SK-N-SH (cell line): ENCODE results near the gene SNRPB. TPM values are rescaled to one million over a fixed set of nuclear protein-coding genes. Genes with fewer than 3 reads are reported as not detected.
A peak's percentile ranks its signal among the peaks of the same experiment; 100 is the strongest.

ENCODE experiments used
- CTCF ChIA-PET: fragments of 300-600, 350-600 bp; formaldehyde crosslinking; extraction: SDS; loops from one replicate; lab custom pipeline; 2021; lab: Yijun Ruan, JAX
- POLR2A ChIA-PET: fragments of 350-600 bp; sonication (Branson Sonifier 250); formaldehyde crosslinking; extraction: SDS; loops from one replicate; lab custom pipeline; 2020; ENCODE audit warnings: antibody characterized with exemption, inconsistent platforms; lab: Yijun Ruan, JAX
- DNase-seq: peaks from one replicate; pipeline ENCODE4 v3.0.0; 2012
- H2AFZ ChIP-seq: fragments of 200-600 bp; sonication (generic); 2 replicates; pipeline ENCODE4 v1.8.1; 2016; ENCODE audit warnings: antibody characterized with exemption, mild to moderate bottlenecking, low read depth
- H3F3A ChIP-seq: fragments of 200-600 bp; sonication (generic); replicated peaks from 2 replicates; pipeline ENCODE3; 2016; ENCODE audit warnings: antibody characterized with exemption, mild to moderate bottlenecking; ENCODE audit not compliant: insufficient read depth
- H3K27ac ChIP-seq, 2 experiments: fragments of 200-500 bp in 1 of 2; fragments of 200-600 bp in 1 of 2; sonication (Bioruptor generic) in 1 of 2; sonication (generic), shearing (Covaris generic) in 1 of 2; 2 replicates each; pipeline versions ENCODE4 v1.5.1 to v1.6.1; 2014 to 2016; ENCODE audit warnings: low read depth in 2 of 2, inconsistent platforms in 1 of 2, low read length in 1 of 2, mild to moderate bottlenecking in 1 of 2, mixed read lengths in 1 of 2
- H3K27me3 ChIP-seq: fragments of 200-600 bp; sonication (generic), shearing (Covaris generic); 2 replicates; pipeline ENCODE4 v1.6.1; 2016; ENCODE audit warnings: mixed run types; ENCODE audit not compliant: insufficient read depth
- H3K36me3 ChIP-seq, 2 experiments: fragments of 200-500 bp in 1 of 2; fragments of 200-600 bp in 1 of 2; sonication (Bioruptor generic) in 1 of 2; sonication (generic) in 1 of 2; replicated peaks in 1 of 2; 2 replicates each; pipeline versions ENCODE3 to v1.5.1; 2014 to 2016; ENCODE audit warnings: low read length in 1 of 2, mild to moderate bottlenecking in 1 of 2; ENCODE audit not compliant: insufficient read depth in 2 of 2, control insufficient read depth in 1 of 2
- H3K4me1 ChIP-seq, 2 experiments: fragments of 200-500 bp in 1 of 2; fragments of 200-600 bp in 1 of 2; sonication (Bioruptor generic) in 1 of 2; sonication (generic), shearing (Covaris generic) in 1 of 2; 2 replicates each; pipeline versions ENCODE4 v1.5.1 to v1.6.1; 2014 to 2016; ENCODE audit warnings: low read depth in 1 of 2, low read length in 1 of 2, mixed run types in 1 of 2; ENCODE audit not compliant: insufficient read depth in 2 of 2, control insufficient read depth in 1 of 2
- H3K4me2 ChIP-seq: fragments of 200-600 bp; sonication (generic), shearing (Covaris generic); 2 replicates; pipeline ENCODE4 v1.6.1; 2017; ENCODE audit warnings: mixed run types
- H3K4me3 ChIP-seq, 2 experiments: fragments of 200-500 bp in 1 of 2; fragments of 200-600 bp in 1 of 2; sonication (Bioruptor generic) in 1 of 2; sonication (generic), shearing (Covaris generic) in 1 of 2; 2 replicates each; pipeline versions ENCODE4 v1.5.1 to v1.8.1; 2014 to 2016; ENCODE audit warnings: low read depth in 2 of 2, inconsistent platforms in 1 of 2, low read length in 1 of 2, mild to moderate bottlenecking in 1 of 2, mixed read lengths in 1 of 2, moderate library complexity in 1 of 2
- H3K79me2 ChIP-seq: fragments of 200-600 bp; sonication (generic); 2 replicates; pipeline ENCODE4 v1.8.1; 2017; ENCODE audit warnings: mild to moderate bottlenecking; ENCODE audit not compliant: insufficient read depth
- H3K9ac ChIP-seq: fragments of 200-600 bp; sonication (generic); 2 replicates; pipeline ENCODE4 v1.6.1; 2017; ENCODE audit warnings: mixed run types
- H3K9me2 ChIP-seq: fragments of 200-600 bp; sonication (generic); 2 replicates; pipeline ENCODE4 v1.6.1; 2017; ENCODE audit warnings: mixed run types
- H3K9me3 ChIP-seq: fragments of 200-600 bp; sonication (generic); 2 replicates; pipeline ENCODE4 v1.6.1; 2017; ENCODE audit warnings: mixed run types, mild to moderate bottlenecking, moderate library complexity
- H4K20me1 ChIP-seq: fragments of 200-600 bp; sonication (generic); 2 replicates; pipeline ENCODE4 v1.6.1; 2017; ENCODE audit warnings: mild to moderate bottlenecking, mixed run types; ENCODE audit not compliant: insufficient read depth
- CHD2 ChIP-seq: fragments of 150-350 bp; IDR thresholded peaks from 2 replicates; pipeline ENCODE4 v1.6.1; 2018; ENCODE audit warnings: low read length; ENCODE audit not compliant: partially characterized antibody
- EP300 ChIP-seq, 2 experiments: IDR thresholded peaks; 2 replicates each; pipeline versions ENCODE4 v1.4.0 to v1.6.1; 2012; ENCODE audit warnings: borderline replicate concordance in 1 of 2, low read depth in 1 of 2, low read length in 1 of 2
- EZH2phosphoT487 ChIP-seq: fragments of 200-600 bp; sonication (generic); IDR thresholded peaks from 2 replicates; pipeline ENCODE4 v1.6.1; 2017; ENCODE audit warnings: low read depth, mixed run types, mild to moderate bottlenecking, antibody characterized with exemption, moderate library complexity, borderline replicate concordance
- FOXJ3 ChIP-seq: sonication (generic); formaldehyde crosslinking; IDR thresholded peaks from 2 replicates; pipeline ENCODE4 v1.5.1; 2020; ENCODE audit warnings: mild to moderate bottlenecking, missing genetic modification reagents
- GATA2 ChIP-seq: sonication (generic); formaldehyde crosslinking; IDR thresholded peaks from 2 replicates; pipeline ENCODE4 v1.5.0; 2020; ENCODE audit warnings: mild to moderate bottlenecking, missing genetic modification reagents
- JUND ChIP-seq: IDR thresholded peaks from 2 replicates; pipeline ENCODE4 v1.4.0; 2012
- NFIC ChIP-seq: IDR thresholded peaks from 2 replicates; pipeline ENCODE4 v1.4.0; 2012; ENCODE audit warnings: borderline replicate concordance
- NRF1 ChIP-seq: IDR thresholded peaks from 2 replicates; pipeline ENCODE4 v1.6.1; 2012; ENCODE audit warnings: low read depth, mild to moderate bottlenecking, low read length
- RAD21 ChIP-seq: IDR thresholded peaks from 2 replicates; pipeline ENCODE4 v1.6.1; 2012; ENCODE audit warnings: mild to moderate bottlenecking, low read length
- RCOR1 ChIP-seq: fragments of 150-350 bp; IDR thresholded peaks from 2 replicates; pipeline ENCODE4 v1.6.1; 2017; ENCODE audit warnings: antibody characterized with exemption, low read length
- RFX5 ChIP-seq: IDR thresholded peaks from 2 replicates; pipeline ENCODE4 v1.6.1; 2012; ENCODE audit warnings: mild to moderate bottlenecking, improper control_type of control experiment, low read length
- SMC3 ChIP-seq: IDR thresholded peaks from 2 replicates; pipeline ENCODE4 v1.6.1; 2012; ENCODE audit warnings: low read depth, low read length, improper control_type of control experiment
- TCF12 ChIP-seq: IDR thresholded peaks from 2 replicates; pipeline ENCODE4 v1.4.0; 2012
- YY1 ChIP-seq: IDR thresholded peaks from 2 replicates; pipeline ENCODE4 v1.4.0; 2012; ENCODE audit warnings: low read depth, mild to moderate bottlenecking
- WGBS: methylation state at CpG from one replicate; pipeline ENCODE4 v1.1.6; 2017; ENCODE audit warnings: low lambda C conversion rate; 5-methylcytosine and 5-hydroxymethylcytosine counted together
- polyA plus RNA-seq, 3 experiments: library from polyadenylated mRNA; depleted of rRNA; stranded (reverse); fragments of >200 nt; gene quantifications; 2 replicates each; pipeline ENCODE4 v1.2.3, GENCODE V29; 2012
- TF ChIP-seq, protein P1 (sequence below): IDR thresholded peaks from 2 replicates; pipeline ENCODE4 v1.4.0; 2012; ENCODE audit warnings: low read depth, borderline replicate concordance
- TF ChIP-seq, protein P2 (sequence below): fragments of 200-600 bp; sonication (generic); IDR thresholded peaks from 2 replicates; pipeline ENCODE4 v1.6.1; 2017; ENCODE audit warnings: antibody characterized with exemption, mild to moderate bottlenecking, moderate library complexity
- TF ChIP-seq, protein P3 (sequence below): IDR thresholded peaks from 2 replicates; pipeline ENCODE4 v1.4.0; 2012; ENCODE audit warnings: low read depth
- TF ChIP-seq, protein P4 (sequence below): fragments of 150-350 bp; IDR thresholded peaks from 2 replicates; pipeline ENCODE4 v1.6.1; 2017; ENCODE audit warnings: antibody characterized with exemption, low read length, low read depth, borderline replicate concordance
- TF ChIP-seq, protein P5 (sequence below): IDR thresholded peaks from 2 replicates; pipeline ENCODE4 v1.6.1; 2012; ENCODE audit warnings: mild to moderate bottlenecking, low read depth, low read length, moderate library complexity

Gene SNRPB
- polyA plus RNA-seq, 1 of the 3 experiments (the other 2 are of a cell fraction): 455 TPM

DNA sequence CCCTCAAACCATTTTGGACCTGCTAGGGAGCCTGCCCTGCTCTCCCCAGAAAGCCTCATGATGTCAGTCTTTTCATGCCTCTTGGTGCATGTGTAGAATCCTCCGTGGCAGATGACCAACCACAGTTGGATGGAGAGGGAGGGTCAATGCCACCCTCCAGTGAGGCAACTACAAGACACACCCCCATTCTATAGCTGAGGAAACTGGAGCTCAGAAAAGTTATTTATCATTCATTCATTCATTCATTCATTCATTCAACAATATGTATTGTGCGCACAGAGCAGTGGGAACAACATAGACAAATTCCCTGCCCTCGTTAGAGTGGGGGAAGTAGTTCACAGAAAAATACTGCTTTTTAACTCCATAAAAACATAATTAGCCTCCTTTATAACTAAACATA lies 16.8 kb downstream of the SNRPB start (continued):
- TF ChIP-seq, protein P1, sequence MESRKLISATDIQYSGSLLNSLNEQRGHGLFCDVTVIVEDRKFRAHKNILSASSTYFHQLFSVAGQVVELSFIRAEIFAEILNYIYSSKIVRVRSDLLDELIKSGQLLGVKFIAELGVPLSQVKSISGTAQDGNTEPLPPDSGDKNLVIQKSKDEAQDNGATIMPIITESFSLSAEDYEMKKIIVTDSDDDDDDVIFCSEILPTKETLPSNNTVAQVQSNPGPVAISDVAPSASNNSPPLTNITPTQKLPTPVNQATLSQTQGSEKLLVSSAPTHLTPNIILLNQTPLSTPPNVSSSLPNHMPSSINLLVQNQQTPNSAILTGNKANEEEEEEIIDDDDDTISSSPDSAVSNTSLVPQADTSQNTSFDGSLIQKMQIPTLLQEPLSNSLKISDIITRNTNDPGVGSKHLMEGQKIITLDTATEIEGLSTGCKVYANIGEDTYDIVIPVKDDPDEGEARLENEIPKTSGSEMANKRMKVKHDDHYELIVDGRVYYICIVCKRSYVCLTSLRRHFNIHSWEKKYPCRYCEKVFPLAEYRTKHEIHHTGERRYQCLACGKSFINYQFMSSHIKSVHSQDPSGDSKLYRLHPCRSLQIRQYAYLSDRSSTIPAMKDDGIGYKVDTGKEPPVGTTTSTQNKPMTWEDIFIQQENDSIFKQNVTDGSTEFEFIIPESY: no peak
- TF ChIP-seq RCOR1: no peak

DNA sequence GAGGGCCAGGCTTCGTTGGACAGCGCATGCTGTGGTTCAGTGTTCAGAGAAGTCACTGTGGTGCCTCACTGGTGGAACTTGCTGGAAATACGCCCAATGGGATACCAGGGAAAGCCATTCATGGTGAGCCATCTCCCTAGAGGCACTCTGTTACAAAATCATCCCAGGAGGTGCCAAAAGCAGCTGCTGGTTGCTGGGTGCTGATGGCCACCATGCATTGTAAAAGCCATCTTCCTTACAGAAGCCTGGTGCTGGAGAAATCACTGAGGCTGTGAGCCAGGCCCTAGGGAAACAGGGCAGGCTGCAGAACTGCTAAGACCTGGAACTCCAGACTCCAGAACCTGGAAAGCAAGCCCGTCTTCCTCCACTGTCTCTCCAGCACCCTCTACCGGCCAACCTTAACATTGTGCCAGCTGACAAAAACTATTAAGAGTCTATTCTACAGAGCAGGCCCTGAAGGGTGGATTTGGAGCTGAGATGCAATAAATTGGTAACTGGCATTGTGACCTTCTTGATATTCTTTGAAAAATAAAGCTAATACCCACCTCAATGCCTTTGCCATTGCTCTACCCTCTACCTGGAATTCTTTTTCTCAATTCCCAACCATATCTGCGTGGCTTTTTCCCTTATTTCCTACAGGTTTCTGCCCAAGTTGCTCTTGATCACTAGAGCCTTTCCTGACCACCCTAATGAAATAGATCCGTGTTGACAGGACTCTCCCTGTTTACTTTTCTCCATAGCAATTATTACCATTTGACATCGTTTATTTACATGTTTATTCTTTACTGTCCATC lies 18.5 kb downstream of the SNRPB start:
- no peaks in the 10 kb centered on the region for H4K20me1 ChIP-seq
- no peaks in the 10 kb centered on the region for H3K9me2 ChIP-seq
- no peaks in the 10 kb centered on the region for H3K36me3 ChIP-seq
- H3K4me3 ChIP-seq: no peak overlapping the region
- no peak overlapping the region for H2AFZ ChIP-seq
- no peak overlapping the region for H3K4me2 ChIP-seq
- no peak overlapping the region for H3K27ac ChIP-seq
- POLR2A ChIA-PET: interaction anchor here (0.7 kb wide), 1 partner anchor 106 kb away, joined by 3 read pairs; no protein-coding TSS in a partner anchor
- H3K9ac ChIP-seq: no peak overlapping the region
- CTCF ChIA-PET: interaction anchor here (0.6 to 6.2 kb wide), 33 partner anchors 9 to 487 kb away, joined by 3 to 66 read pairs (median 4); no protein-coding TSS in a partner anchor
- no peaks in the 10 kb centered on the region for H3K27me3 ChIP-seq
- WGBS: 44% methylated on average over 8 of the region's 8 CpGs
- H3K79me2 ChIP-seq: no peaks in the 10 kb centered on the region
- no peaks in the 10 kb centered on the region; a peak in 1 of 4 replicates for H3K4me1 ChIP-seq
- no peaks in the 10 kb centered on the region for H3K9me3 ChIP-seq
- H3F3A ChIP-seq: peaks cover 6% of the 10 kb centered on the region
- DNase-seq: peak; percentile 64
- TF ChIP-seq, protein P1: no peak
- TF ChIP-seq NRF1 (no peak), JUND (no peak), EZH2phosphoT487 (no peak), FOXJ3 (CRISPR knock-in tag) (no peak), RAD21 (peak; percentile 79), CHD2 (peak; percentile 21), RFX5 (no peak), GATA2 (CRISPR knock-in tag) (no peak), YY1 (no peak), SMC3 (peak; percentile 66), EP300 (IDR thresholded peaks at IDR 0.05; ENCODE audit: borderline replicate concordance in 1 of 2, low read depth in 1 of 2, low read length in 1 of 2) (no peak), NFIC (no peak), TCF12 (peak; percentile 33; the same call in 1 of the 2 replicates)
- TF ChIP-seq, protein P2, sequence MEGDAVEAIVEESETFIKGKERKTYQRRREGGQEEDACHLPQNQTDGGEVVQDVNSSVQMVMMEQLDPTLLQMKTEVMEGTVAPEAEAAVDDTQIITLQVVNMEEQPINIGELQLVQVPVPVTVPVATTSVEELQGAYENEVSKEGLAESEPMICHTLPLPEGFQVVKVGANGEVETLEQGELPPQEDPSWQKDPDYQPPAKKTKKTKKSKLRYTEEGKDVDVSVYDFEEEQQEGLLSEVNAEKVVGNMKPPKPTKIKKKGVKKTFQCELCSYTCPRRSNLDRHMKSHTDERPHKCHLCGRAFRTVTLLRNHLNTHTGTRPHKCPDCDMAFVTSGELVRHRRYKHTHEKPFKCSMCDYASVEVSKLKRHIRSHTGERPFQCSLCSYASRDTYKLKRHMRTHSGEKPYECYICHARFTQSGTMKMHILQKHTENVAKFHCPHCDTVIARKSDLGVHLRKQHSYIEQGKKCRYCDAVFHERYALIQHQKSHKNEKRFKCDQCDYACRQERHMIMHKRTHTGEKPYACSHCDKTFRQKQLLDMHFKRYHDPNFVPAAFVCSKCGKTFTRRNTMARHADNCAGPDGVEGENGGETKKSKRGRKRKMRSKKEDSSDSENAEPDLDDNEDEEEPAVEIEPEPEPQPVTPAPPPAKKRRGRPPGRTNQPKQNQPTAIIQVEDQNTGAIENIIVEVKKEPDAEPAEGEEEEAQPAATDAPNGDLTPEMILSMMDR: peak; percentile 82
- TF ChIP-seq, protein P3, sequence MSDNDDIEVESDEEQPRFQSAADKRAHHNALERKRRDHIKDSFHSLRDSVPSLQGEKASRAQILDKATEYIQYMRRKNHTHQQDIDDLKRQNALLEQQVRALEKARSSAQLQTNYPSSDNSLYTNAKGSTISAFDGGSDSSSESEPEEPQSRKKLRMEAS: no peak
- TF ChIP-seq, protein P4, sequence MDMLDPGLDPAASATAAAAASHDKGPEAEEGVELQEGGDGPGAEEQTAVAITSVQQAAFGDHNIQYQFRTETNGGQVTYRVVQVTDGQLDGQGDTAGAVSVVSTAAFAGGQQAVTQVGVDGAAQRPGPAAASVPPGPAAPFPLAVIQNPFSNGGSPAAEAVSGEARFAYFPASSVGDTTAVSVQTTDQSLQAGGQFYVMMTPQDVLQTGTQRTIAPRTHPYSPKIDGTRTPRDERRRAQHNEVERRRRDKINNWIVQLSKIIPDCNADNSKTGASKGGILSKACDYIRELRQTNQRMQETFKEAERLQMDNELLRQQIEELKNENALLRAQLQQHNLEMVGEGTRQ: no peak
- TF ChIP-seq, protein P5, sequence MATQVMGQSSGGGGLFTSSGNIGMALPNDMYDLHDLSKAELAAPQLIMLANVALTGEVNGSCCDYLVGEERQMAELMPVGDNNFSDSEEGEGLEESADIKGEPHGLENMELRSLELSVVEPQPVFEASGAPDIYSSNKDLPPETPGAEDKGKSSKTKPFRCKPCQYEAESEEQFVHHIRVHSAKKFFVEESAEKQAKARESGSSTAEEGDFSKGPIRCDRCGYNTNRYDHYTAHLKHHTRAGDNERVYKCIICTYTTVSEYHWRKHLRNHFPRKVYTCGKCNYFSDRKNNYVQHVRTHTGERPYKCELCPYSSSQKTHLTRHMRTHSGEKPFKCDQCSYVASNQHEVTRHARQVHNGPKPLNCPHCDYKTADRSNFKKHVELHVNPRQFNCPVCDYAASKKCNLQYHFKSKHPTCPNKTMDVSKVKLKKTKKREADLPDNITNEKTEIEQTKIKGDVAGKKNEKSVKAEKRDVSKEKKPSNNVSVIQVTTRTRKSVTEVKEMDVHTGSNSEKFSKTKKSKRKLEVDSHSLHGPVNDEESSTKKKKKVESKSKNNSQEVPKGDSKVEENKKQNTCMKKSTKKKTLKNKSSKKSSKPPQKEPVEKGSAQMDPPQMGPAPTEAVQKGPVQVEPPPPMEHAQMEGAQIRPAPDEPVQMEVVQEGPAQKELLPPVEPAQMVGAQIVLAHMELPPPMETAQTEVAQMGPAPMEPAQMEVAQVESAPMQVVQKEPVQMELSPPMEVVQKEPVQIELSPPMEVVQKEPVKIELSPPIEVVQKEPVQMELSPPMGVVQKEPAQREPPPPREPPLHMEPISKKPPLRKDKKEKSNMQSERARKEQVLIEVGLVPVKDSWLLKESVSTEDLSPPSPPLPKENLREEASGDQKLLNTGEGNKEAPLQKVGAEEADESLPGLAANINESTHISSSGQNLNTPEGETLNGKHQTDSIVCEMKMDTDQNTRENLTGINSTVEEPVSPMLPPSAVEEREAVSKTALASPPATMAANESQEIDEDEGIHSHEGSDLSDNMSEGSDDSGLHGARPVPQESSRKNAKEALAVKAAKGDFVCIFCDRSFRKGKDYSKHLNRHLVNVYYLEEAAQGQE: no peak
